HL-60 (cell line): ENCODE measurements around the gene AADAT.

Source experiments
- DNase-seq, 2 experiments: peaks; one replicate each; pipeline ENCODE4 v3.0.0-alpha.2; 2010 to 2020; ENCODE audit warnings: low read depth in 1 of 2, low spot score in 1 of 2
- H3K27ac ChIP-seq: fragments of 250-450 bp; sonication (Bioruptor Pico); replicated peaks from 2 replicates; pipeline ENCODE4 v1.5.1; 2020; ENCODE audit warnings: mild to moderate bottlenecking, moderate library complexity
- H3K27me3 ChIP-seq: fragments of 250-450 bp; sonication (Bioruptor Pico); 2 replicates; pipeline ENCODE4 v1.5.1; 2021; ENCODE audit warnings: mild to moderate bottlenecking, moderate library complexity; ENCODE audit not compliant: insufficient read depth, poor library complexity, severe bottlenecking
- H3K4me3 ChIP-seq: replicated peaks from 2 replicates; pipeline ENCODE4 v1.5.1; 2011; ENCODE audit warnings: mild to moderate bottlenecking, control low read depth, low read length; ENCODE audit not compliant: insufficient read depth
- GABPA ChIP-seq: IDR thresholded peaks from 2 replicates; pipeline ENCODE4 v1.6.1; 2012; ENCODE audit warnings: low read depth
- POLR2AphosphoS5 ChIP-seq: IDR thresholded peaks from 2 replicates; pipeline ENCODE4 v1.6.1; 2012; ENCODE audit warnings: low read depth
- SPI1 ChIP-seq: IDR thresholded peaks from 2 replicates; pipeline ENCODE4 v1.6.1; 2012; ENCODE audit warnings: low read depth, mild to moderate bottlenecking, borderline replicate concordance
- TF ChIP-seq, protein P1 (sequence below): IDR thresholded peaks from 2 replicates; pipeline ENCODE4 v1.6.1; 2012; ENCODE audit warnings: low read depth; ENCODE audit not compliant: insufficient replicate concordance
- TF ChIP-seq, protein P2 (sequence below): IDR thresholded peaks from one replicate; pipeline ENCODE4 v1.5.1; 2011; ENCODE audit warnings: low read length, control low read depth, inconsistent platforms; ENCODE audit not compliant: insufficient read depth

The AADAT gene

DNA sequence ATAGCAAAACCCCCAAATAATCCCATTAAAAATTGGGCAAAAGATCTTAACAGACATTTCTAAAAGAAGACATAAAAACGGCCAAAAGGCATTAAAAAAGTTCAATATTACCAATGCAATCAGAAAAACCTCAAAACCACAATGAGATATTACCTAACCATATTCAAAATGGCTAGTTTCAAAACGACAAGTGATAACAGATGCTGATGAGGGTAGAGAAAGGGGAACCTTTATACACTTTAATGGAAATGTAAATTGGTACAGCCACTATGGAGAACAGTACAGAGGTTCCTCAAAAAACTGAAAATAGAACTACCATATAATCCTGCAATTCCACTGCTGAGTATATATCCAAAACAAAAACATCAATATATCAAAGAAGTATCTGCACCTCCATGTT lies 6.2 kb downstream of the AADAT start:
- no peak overlapping the region for H3K27ac ChIP-seq
- no peak overlapping the region for H3K4me3 ChIP-seq
- no peak for DNase-seq
- TF ChIP-seq SPI1 (no peak), GABPA (no peak), POLR2AphosphoS5 (no peak)
- TF ChIP-seq, protein P1, sequence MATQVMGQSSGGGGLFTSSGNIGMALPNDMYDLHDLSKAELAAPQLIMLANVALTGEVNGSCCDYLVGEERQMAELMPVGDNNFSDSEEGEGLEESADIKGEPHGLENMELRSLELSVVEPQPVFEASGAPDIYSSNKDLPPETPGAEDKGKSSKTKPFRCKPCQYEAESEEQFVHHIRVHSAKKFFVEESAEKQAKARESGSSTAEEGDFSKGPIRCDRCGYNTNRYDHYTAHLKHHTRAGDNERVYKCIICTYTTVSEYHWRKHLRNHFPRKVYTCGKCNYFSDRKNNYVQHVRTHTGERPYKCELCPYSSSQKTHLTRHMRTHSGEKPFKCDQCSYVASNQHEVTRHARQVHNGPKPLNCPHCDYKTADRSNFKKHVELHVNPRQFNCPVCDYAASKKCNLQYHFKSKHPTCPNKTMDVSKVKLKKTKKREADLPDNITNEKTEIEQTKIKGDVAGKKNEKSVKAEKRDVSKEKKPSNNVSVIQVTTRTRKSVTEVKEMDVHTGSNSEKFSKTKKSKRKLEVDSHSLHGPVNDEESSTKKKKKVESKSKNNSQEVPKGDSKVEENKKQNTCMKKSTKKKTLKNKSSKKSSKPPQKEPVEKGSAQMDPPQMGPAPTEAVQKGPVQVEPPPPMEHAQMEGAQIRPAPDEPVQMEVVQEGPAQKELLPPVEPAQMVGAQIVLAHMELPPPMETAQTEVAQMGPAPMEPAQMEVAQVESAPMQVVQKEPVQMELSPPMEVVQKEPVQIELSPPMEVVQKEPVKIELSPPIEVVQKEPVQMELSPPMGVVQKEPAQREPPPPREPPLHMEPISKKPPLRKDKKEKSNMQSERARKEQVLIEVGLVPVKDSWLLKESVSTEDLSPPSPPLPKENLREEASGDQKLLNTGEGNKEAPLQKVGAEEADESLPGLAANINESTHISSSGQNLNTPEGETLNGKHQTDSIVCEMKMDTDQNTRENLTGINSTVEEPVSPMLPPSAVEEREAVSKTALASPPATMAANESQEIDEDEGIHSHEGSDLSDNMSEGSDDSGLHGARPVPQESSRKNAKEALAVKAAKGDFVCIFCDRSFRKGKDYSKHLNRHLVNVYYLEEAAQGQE, result no peak
- TF ChIP-seq, protein P2, sequence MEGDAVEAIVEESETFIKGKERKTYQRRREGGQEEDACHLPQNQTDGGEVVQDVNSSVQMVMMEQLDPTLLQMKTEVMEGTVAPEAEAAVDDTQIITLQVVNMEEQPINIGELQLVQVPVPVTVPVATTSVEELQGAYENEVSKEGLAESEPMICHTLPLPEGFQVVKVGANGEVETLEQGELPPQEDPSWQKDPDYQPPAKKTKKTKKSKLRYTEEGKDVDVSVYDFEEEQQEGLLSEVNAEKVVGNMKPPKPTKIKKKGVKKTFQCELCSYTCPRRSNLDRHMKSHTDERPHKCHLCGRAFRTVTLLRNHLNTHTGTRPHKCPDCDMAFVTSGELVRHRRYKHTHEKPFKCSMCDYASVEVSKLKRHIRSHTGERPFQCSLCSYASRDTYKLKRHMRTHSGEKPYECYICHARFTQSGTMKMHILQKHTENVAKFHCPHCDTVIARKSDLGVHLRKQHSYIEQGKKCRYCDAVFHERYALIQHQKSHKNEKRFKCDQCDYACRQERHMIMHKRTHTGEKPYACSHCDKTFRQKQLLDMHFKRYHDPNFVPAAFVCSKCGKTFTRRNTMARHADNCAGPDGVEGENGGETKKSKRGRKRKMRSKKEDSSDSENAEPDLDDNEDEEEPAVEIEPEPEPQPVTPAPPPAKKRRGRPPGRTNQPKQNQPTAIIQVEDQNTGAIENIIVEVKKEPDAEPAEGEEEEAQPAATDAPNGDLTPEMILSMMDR, result no peak
- peaks cover 17% of the 10 kb centered on the region for H3K27me3 ChIP-seq

DNA sequence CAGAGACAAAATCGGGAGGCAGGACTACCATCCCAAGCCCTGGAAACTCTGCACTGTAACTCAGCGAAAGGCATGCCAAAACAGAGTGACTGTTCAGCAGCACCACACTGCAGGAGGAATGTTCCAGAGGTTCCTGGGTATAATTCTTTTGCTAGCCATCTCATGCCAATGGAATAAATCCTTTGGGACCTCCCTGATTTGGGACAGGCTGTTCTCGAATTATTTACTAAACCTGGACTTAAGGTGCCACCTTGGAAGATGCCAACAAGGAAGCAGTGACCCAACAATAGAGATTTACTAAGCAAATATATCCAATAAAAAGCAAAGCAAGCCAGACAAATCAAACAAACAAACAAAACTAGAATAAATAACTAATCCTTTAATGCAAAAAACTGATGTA lies 9.3 kb downstream of the AADAT start:
- TF ChIP-seq GABPA, result no peak
- TF ChIP-seq, protein P2, result no peak
- TF ChIP-seq POLR2AphosphoS5, result no peak
- no peak for TF ChIP-seq SPI1
- TF ChIP-seq, protein P1, result no peak
- DNase-seq, result no peak
- H3K27me3 ChIP-seq, result peaks cover 7% of the 10 kb centered on the region
- H3K27ac ChIP-seq, result no peak overlapping the region
- H3K4me3 ChIP-seq, result no peak overlapping the region

DNA sequence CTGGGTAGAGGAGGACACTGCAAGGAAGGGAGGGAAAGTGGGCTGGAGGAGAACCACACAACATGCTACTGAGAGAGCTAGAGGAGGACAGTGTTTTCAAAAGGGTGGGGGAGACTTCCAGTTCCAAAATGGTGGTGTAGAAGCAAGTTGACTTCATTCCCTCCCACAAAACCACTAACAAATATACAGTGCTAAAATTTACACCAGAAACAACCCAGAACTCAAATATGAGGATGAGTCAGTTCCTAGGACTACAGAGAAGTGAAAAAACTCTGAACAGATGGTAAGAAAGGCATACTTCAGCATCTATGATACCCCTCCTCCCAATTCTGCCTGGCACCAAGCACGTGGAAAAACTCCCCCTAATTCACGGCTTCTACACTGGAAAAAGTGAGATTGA lies 9.8 kb downstream of the AADAT start:
- Histone ChIP-seq H3K4me3 (no peak overlapping the region), H3K27me3 (peaks cover 7% of the 10 kb centered on the region), H3K27ac (no peak overlapping the region)
- TF ChIP-seq, protein P2, result no peak
- no peak for TF ChIP-seq SPI1
- DNase-seq, result no peak

DNA sequence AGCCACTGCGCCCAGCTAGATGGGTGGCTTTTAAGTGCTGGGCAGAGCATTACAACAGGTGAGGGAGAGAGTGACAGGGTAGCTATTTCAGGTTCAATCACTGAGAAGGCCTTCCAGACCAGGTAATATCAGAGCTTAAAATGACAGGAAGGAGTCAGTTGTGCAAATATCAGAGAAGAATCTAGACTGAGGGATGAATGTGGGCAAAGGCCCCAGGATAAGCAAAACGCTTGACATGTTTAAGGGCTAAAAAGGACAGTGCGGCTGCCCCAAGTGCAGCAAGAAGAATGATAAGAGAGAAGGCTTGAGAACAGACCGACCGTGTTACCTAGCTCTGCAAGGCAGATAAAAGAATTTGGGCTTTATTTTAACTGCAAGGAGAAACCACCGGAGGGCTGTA lies 18.6 kb downstream of the AADAT start:
- TF ChIP-seq POLR2AphosphoS5 (no peak), GABPA (no peak)
- TF ChIP-seq, protein P2, result no peak
- TF ChIP-seq, protein P1, result no peak
- Histone ChIP-seq H3K27me3 (no peaks in the 10 kb centered on the region), H3K27ac (no peak overlapping the region), H3K4me3 (no peak overlapping the region)
- no peak for DNase-seq
